Kidney (tissue), 14 donors: Measurements from ENCODE around the gene CALY. TPM values are rescaled to one million over a fixed set of nuclear protein-coding genes. Genes with fewer than 3 reads are reported as not detected.

Experiments
- DNase-seq, 5 donors: peaks; one replicate each; pipeline ENCODE4 v3.0.0-alpha.2; 2013 to 2020
- FAIRE-seq: peaks from 2 replicates; lab custom pipeline; 2012; peaks lifted over from hg19 to GRCh38; lab: Jason Lieb, UNC
- H3K27ac ChIP-seq, 2 donors: one replicate each; pipeline ENCODE4 v1.7.0; 2013; ENCODE audit warnings: low read depth in 2 of 2, low read length in 2 of 2, inconsistent platforms in 1 of 2
- H3K27me3 ChIP-seq: one replicate; pipeline ENCODE4 v1.7.1; 2013; ENCODE audit warnings: low read length, inconsistent platforms; ENCODE audit not compliant: control insufficient read depth, insufficient read depth
- H3K36me3 ChIP-seq, 3 donors: one replicate each; pipeline versions ENCODE4 v1.7.0 to v1.7.1; 2013; ENCODE audit warnings: low read length in 3 of 3, control low read depth in 1 of 3, inconsistent platforms in 1 of 3; ENCODE audit not compliant: insufficient read depth in 3 of 3, control insufficient read depth in 2 of 3
- H3K4me1 ChIP-seq, 3 donors: one replicate each; pipeline versions ENCODE4 v1.7.0 to v1.7.1; 2013; ENCODE audit warnings: low read length in 3 of 3, inconsistent platforms in 1 of 3, low read depth in 1 of 3; ENCODE audit not compliant: control insufficient read depth in 2 of 3, insufficient read depth in 2 of 3
- H3K4me3 ChIP-seq, 3 donors: one replicate each; pipeline versions ENCODE4 v1.7.0 to v1.8.1; 2013; ENCODE audit warnings: low read length in 3 of 3, control low read depth in 1 of 3, inconsistent platforms in 1 of 3
- H3K9ac ChIP-seq, 3 donors: one replicate each; pipeline versions ENCODE4 v1.7.0 to v1.7.1; 2013; ENCODE audit warnings: low read length in 3 of 3, control low read depth in 1 of 3, inconsistent platforms in 1 of 3
- H3K9me3 ChIP-seq, 3 donors: one replicate each; pipeline versions ENCODE4 v1.7.0 to v1.7.1; 2013; ENCODE audit warnings: low read length in 3 of 3, control low read depth in 1 of 3, inconsistent platforms in 1 of 3; ENCODE audit not compliant: control insufficient read depth in 2 of 3, insufficient read depth in 1 of 3
- intact Hi-C: fragments of 100-400 bp; cut with DNase I; formaldehyde crosslinking; loops from one replicate; pipeline ENCODE4 v1.11.1; 2022
- polyA plus RNA-seq: library from polyadenylated mRNA; stranded (reverse); fragments of 350-450 nt; fragmentation: Illumina TruSeq; extraction: RNeasy Lipid Tissue Mini Kit (QIAGEN cat#74804); gene quantifications from one replicate; pipeline ENCODE4 v1.2.3, GENCODE V29; 2014; ENCODE audit warnings: low read depth, low replicate concordance; ENCODE audit not compliant: insufficient read depth
- total RNA-seq: library from RNA; stranded (reverse); fragmentation: NEBNext Ultra II Directional; extraction: Animal tissue kit (Norgen Biotek cat#: 25700); gene quantifications from one replicate; pipeline ENCODE4 v1.2.1, GENCODE V29; 2021
- TF ChIP-seq, protein P1 (sequence below): IDR thresholded peaks from 3 replicates; pipeline ENCODE4 v1.5.1; 2012; ENCODE audit warnings: mild to moderate bottlenecking, moderate library complexity, borderline replicate concordance; ENCODE audit not compliant: insufficient read depth; ENCODE audit errors: extremely low read depth
- donor health status: control.
- donor health status: control.
- donor health status: control.
- donor health status: control.
- donor health status: control.
- donor health status: DM: yes; HTN: yes; CAD: no.
- donor health status: Normal renal cell carcinoma (clear cell type).

The CALY gene
- total and polyA plus RNA-seq, 2 donors from 2014 or later: 0.41 to 0.54 TPM

- no peak overlapping the region for H3K9ac ChIP-seq
- H3K36me3 ChIP-seq: peaks cover 2 to 71% (median 37%) of the 10 kb centered on the region in 3 donors
- TF ChIP-seq, protein P1, sequence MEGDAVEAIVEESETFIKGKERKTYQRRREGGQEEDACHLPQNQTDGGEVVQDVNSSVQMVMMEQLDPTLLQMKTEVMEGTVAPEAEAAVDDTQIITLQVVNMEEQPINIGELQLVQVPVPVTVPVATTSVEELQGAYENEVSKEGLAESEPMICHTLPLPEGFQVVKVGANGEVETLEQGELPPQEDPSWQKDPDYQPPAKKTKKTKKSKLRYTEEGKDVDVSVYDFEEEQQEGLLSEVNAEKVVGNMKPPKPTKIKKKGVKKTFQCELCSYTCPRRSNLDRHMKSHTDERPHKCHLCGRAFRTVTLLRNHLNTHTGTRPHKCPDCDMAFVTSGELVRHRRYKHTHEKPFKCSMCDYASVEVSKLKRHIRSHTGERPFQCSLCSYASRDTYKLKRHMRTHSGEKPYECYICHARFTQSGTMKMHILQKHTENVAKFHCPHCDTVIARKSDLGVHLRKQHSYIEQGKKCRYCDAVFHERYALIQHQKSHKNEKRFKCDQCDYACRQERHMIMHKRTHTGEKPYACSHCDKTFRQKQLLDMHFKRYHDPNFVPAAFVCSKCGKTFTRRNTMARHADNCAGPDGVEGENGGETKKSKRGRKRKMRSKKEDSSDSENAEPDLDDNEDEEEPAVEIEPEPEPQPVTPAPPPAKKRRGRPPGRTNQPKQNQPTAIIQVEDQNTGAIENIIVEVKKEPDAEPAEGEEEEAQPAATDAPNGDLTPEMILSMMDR: no peak
- H3K4me3 ChIP-seq: no peak overlapping the region
- no peaks in the 10 kb centered on the region for H3K27me3 ChIP-seq
- no peaks in the 10 kb centered on the region for H3K9me3 ChIP-seq
- no peak for DNase-seq
- H3K27ac ChIP-seq: no peak overlapping the region
- intact Hi-C loops: no loop called here
- H3K4me1 ChIP-seq: no peaks in the 10 kb centered on the region
- no peak for FAIRE-seq
These were observed 43.5 kb downstream of the CALY start for GRCh38 chr10:133292919-133293809.

DNA sequence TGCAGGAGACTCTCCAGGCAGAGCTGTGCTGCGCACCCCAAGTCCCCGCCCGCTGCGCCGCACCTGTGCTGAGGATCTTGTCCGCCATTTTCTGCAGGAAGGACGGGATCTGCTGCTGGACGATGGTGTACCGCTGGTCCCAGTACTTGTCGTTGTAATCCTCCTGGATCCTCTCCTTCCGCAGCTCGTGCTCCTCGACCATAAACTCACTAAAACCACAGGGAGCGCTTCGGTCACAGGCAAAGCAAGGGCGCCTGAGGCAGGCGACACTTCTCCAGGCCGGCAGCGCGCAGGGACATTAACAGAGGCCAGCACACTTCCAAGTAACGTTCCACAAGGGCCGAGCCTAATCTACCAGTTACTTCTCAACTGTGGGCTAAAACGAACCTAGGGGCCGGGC is 46.9 kb downstream of the CALY start:
- Histone ChIP-seq H3K36me3 (peaks cover 0 to 58% (median 26%) of the 10 kb centered on the region in 3 donors), H3K4me1 (no peaks in the 10 kb centered on the region), H3K27ac (no peak overlapping the region), H3K9ac (no peak overlapping the region), H3K9me3 (no peaks in the 10 kb centered on the region), H3K4me3 (no peak overlapping the region), H3K27me3 (no peaks in the 10 kb centered on the region)
- TF ChIP-seq, protein P1: no peak
- intact Hi-C loops: no loop called here
- FAIRE-seq (no peak), DNase-seq (no peak)

GRCh38 chr10:133287832-133288500 is 48.7 kb downstream of the CALY start:
- intact Hi-C loops: no loop called here
- H3K27me3 ChIP-seq: no peaks in the 10 kb centered on the region
- no peak for FAIRE-seq
- no peak overlapping the region for H3K4me3 ChIP-seq
- H3K4me1 ChIP-seq: no peaks in the 10 kb centered on the region
- no peak overlapping the region for H3K27ac ChIP-seq
- TF ChIP-seq, protein P1: no peak
- H3K36me3 ChIP-seq: peaks cover 0 to 49% (median 31%) of the 10 kb centered on the region in 3 donors
- DNase-seq: no peak
- H3K9me3 ChIP-seq: no peaks in the 10 kb centered on the region
- no peak overlapping the region for H3K9ac ChIP-seq
